GM20000 (cell line): ENCODE results near the gene CYSTM1.

ENCODE experiments used
- DNase-seq: peaks from one replicate; pipeline ENCODE4 v3.0.0; 2012; ENCODE audit warnings: low spot score
- TF ChIP-seq, protein P1 (sequence below): IDR thresholded peaks from 2 replicates; pipeline ENCODE4 v1.5.1; 2012; ENCODE audit warnings: mild to moderate bottlenecking, control low read depth; ENCODE audit errors: extremely low read depth, missing control alignments

The CYSTM1 gene

DNA sequence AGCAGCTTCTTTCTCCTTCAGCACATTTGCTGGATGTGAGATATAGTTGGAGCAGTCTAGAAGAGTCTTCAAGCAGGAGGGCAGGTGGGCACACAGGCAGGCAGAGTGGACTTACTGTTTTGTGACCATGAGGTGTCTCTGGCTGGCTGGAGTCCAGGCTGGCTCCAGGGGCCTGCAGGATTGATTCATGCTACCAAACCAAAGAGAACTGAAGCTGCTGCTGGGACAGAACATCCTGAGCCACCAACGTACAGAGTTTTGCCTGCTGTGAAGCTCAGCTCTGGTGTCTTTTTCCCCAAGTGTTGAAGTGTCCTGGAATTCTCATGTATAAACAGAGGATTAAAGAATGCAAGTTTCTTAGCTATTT is 45.7 kb downstream of the CYSTM1 start:
- DNase-seq = no peak
- TF ChIP-seq, protein P1, sequence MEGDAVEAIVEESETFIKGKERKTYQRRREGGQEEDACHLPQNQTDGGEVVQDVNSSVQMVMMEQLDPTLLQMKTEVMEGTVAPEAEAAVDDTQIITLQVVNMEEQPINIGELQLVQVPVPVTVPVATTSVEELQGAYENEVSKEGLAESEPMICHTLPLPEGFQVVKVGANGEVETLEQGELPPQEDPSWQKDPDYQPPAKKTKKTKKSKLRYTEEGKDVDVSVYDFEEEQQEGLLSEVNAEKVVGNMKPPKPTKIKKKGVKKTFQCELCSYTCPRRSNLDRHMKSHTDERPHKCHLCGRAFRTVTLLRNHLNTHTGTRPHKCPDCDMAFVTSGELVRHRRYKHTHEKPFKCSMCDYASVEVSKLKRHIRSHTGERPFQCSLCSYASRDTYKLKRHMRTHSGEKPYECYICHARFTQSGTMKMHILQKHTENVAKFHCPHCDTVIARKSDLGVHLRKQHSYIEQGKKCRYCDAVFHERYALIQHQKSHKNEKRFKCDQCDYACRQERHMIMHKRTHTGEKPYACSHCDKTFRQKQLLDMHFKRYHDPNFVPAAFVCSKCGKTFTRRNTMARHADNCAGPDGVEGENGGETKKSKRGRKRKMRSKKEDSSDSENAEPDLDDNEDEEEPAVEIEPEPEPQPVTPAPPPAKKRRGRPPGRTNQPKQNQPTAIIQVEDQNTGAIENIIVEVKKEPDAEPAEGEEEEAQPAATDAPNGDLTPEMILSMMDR = no peak

DNA sequence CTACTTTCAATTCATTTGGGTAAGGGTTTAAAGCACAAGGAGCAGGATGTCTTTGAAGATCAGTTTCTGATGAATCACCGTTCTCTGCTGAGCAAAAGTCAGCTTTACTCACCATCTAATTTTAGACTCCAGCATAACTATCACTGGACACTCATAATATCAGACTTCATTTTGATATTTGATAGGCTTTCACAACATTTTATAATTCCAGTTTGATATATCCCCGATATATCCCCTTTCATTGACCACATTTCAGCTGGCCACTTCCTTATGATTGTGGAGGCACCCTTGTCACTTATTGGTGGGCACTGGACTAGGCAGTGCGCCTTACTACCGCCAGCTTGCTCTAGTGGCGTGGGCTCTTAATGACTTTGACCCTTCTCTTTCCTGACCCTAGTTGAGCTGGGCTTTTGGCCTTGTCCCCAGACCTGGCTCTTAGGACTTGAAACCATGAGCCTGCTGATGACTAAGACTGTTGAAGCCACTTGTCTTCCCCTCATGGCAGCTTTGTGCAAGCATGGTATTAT is 46.8 kb downstream of the CYSTM1 start:
- TF ChIP-seq, protein P1 = no peak
- no peak for DNase-seq

DNA sequence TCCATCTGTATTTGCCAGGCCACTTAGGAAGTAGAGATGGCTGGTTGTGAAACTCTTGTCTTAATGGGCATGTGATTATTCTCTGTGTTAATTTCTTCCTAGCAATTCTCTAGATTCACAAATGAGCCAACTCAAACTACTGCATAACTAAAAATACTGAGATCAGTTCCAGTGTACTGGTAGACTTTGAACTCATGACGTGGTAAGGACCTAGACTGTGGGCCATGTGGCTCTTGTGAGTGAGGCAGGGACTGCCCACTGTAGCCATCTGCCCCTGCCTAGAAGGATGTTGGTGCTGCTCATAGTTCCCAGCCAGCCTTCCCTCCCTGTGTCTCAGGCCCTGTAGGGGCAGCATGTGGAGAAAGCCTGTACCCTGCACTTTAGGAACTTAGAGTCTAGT is 47.4 kb downstream of the CYSTM1 start:
- TF ChIP-seq, protein P1 = no peak
- DNase-seq = no peak

DNA sequence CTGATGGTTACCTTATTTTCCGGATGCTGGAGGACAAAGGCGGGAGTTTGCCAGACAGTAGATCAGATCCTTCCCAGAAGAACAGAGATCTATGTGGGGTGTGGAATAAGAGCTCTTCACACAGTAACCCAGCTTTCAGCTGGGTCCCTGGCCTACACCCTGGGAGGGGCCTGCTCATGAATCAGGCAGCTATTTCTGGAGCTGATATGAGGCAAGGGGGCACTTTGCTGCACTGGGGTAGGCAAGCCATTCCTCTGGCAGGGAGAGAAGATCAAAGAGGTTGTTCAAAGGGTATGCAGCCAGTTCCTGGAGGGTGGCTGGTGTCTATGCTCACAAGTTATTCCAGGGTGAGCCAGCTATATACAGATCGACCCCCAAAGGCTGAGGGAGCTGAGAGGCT is 48.6 kb downstream of the CYSTM1 start:
- DNase-seq = no peak
- TF ChIP-seq, protein P1 = no peak

DNA sequence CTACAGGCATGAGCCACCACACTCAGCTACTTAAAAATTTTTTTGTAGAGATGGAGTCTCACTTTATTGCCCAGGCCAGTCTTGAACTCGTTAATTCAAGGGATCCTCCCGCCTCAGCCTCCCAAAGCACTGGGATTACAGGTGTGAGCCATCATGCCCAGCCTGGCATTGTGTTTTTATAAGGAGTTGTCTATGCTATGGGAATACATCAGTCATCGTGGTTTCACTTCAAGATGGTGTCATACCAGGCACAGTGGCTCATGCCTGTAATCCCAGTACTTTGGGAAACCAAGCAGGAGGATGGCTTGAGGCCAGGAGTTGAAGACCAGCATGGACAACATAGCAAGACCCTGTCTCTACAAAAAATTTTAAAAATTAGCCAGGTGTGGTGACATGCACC is 49.7 kb downstream of the CYSTM1 start:
- TF ChIP-seq, protein P1 = no peak
- no peak for DNase-seq

DNA sequence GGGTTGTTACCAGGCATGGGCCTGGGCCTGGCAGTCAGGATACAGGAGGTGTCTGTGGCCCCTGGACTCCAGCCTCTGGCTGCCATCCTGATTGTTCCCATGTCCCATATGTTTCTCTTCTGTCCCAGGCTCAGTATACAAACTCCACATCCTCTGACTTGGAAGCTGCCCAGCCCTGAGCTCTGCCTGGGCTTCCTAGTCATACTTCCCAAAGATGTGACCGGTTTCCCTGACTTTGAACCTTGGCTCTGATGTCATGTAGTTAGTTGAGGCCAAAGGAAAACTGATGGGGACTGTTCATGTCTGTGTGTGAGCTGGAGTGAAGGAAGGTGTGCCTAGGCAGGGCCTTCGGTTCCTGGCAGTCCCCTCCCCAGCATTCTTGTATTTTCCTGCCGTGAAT is 50.4 kb downstream of the CYSTM1 start:
- TF ChIP-seq, protein P1 = no peak
- no peak for DNase-seq

DNA sequence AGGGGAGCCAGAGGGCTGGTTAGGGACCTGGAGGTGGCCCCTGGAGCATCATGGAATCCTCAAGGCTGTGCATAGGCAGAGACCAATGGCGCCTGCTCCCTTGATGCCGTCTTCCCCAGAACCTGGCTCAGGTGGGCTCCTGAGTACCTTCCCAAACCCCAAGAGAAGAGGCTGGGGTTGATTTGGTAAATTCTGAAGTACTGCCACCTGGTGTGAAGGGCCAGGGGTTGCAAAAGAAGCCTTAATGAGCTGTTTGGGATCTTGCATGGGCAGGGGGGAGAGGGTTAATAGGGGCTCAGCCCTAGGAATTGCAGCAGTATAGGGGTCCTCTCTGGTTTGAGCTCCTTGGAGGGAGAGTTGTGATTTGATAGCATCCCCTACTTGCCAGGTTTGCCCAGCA is 52.1 kb downstream of the CYSTM1 start:
- TF ChIP-seq, protein P1 = no peak
- no peak for DNase-seq
